ENCODE data around the gene NR1I3.

Gene NR1I3, protein sequence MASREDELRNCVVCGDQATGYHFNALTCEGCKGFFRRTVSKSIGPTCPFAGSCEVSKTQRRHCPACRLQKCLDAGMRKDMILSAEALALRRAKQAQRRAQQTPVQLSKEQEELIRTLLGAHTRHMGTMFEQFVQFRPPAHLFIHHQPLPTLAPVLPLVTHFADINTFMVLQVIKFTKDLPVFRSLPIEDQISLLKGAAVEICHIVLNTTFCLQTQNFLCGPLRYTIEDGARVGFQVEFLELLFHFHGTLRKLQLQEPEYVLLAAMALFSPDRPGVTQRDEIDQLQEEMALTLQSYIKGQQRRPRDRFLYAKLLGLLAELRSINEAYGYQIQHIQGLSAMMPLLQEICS

GRCh38 chr1:161238039-161238473, at the start of gene NR1I3:
Gene NR1I3, minus strand, starts transcription at chr1:161238203. Its CDS starts 1,638 bp downstream, at chr1:161236565.
- POLR2A ChIA-PET: interaction anchor here (0.6 kb wide), 1 partner anchor 8 kb away, joined by 8 read pairs; no protein-coding TSS in a partner anchor

GRCh38 chr1:161287482-161288054, 49.6 kb upstream of the NR1I3 start:
- DNase-seq (ENCODE audit: extremely low spot score): no peak
- ChIA-PET POLR2A (no interaction called here), CTCF (interaction anchor here (0.9 to 1.7 kb wide), 5 partner anchors 46 to 79 kb away, joined by 3 to 7 read pairs (median 5); partner anchors contain the start of gene TOMM40L)
- TF ChIP-seq CTCF (IDR thresholded peaks at IDR 0.05; ENCODE audit: control extremely low read depth, extremely low read depth, low read depth, missing control alignments): no peak

More at GRCh38 chr1:161238039-161238473, at the start of gene NR1I3:
- CTCF ChIA-PET: interaction anchor here (1.1 to 5.1 kb wide), 4 partner anchors 10 to 23 kb away, joined by 3 to 44 read pairs (median 4); partner anchors contain the start of gene TOMM40L
- DNase-seq (ENCODE audit: extremely low spot score): no peak
- TF ChIP-seq CTCF (IDR thresholded peaks at IDR 0.05; ENCODE audit: control extremely low read depth, extremely low read depth, low read depth, missing control alignments): no peak

- CTCF ChIA-PET: interaction anchor here (1.4 to 1.8 kb wide), 2 partner anchors 10 to 27 kb away, joined by 3 to 5 read pairs; partner anchors contain the start of gene PCP4L1
- TF ChIP-seq CTCF (IDR thresholded peaks at IDR 0.05; ENCODE audit: control extremely low read depth, extremely low read depth, low read depth, missing control alignments): no peak
- POLR2A ChIA-PET: no interaction called here
- DNase-seq (ENCODE audit: extremely low spot score): no peak
Measured at GRCh38 chr1:161285521-161285920, 47.5 kb upstream of the NR1I3 start.

DNA sequence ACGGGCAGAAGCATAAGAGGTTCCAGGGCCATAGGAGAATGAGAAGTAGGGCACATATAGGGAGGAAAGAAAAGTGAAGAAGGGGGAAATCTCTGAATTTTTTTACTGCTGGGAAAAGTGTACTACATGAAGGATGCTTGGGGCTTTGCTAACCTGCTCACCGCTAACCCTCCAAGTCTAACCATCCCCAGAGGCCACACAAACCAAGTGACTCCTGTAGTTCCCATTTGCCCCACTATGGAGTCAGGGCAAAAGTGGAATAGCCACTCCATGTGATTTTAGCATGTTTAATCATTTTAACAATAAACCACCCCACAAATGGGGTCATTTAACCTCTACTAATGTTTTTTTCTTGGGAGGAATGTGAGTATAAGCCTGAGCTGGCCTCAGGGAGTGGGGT, 47.1 kb upstream of the NR1I3 start:
- ChIA-PET POLR2A (no interaction called here), CTCF (interaction anchor here (1.0 to 1.8 kb wide), 3 partner anchors 10 to 60 kb away, joined by 3 to 5 read pairs (median 3); partner anchors contain the start of gene TOMM40L)
- no peak for DNase-seq (ENCODE audit: extremely low spot score)
- TF ChIP-seq CTCF (IDR thresholded peaks at IDR 0.05; ENCODE audit: control extremely low read depth, extremely low read depth, low read depth, missing control alignments): no peak

DNA sequence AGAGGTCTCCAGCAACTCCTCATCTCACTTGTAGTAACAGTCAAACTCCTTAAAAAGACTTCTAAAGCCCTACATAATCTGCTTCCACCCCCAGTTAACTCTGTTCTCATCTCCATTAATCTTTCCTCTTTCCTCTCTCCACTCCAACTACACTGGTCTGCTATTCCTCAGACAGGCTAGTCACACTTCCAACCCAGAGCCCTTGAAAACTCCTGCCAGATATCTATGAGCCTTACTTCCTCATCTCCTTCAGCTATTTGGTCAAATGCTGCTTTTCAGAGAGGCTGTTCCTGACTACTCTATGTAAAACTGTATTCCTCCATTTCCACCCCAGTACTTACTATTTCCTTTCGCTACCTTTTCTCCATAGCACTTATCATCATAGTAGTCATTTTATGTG, 45.0 kb upstream of the NR1I3 start:
- no peak for DNase-seq (ENCODE audit: extremely low spot score)
- CTCF ChIA-PET: interaction anchor here (0.7 to 2.2 kb wide), 5 partner anchors 9 to 55 kb away, joined by 3 to 27 read pairs (median 4); no protein-coding TSS in a partner anchor
- POLR2A ChIA-PET: no interaction called here
- TF ChIP-seq CTCF (IDR thresholded peaks at IDR 0.05; ENCODE audit: control extremely low read depth, extremely low read depth, low read depth, missing control alignments): no peak

DNA sequence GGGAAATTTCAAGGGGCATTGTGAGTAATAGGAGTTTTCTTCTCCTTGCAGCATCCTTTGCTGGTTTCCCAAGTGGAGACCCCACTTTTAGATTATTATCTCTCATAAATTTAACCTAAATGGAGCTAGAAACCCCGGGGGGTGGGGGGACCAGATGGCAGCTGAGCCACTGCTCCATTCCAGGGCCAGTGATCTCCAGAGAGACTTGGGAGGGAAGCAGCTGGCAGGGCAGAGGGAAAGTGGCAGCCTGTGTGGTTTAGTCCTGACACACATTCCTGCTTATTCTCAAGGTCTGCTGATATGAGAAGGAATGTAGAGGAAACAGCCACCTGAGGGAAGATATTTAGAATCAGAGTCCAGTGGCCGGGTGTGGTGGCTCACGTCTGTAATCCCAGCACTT, 36.9 kb upstream of the NR1I3 start:
- ChIA-PET POLR2A (no interaction called here), CTCF (interaction anchor here (1.2 to 3.1 kb wide), 3 partner anchors 16 to 19 kb away, joined by 3 to 18 read pairs (median 4); no protein-coding TSS in a partner anchor)
- no peak for DNase-seq (ENCODE audit: extremely low spot score)
- TF ChIP-seq CTCF (IDR thresholded peaks at IDR 0.05; ENCODE audit: control extremely low read depth, extremely low read depth, low read depth, missing control alignments): no peak
